MM.1S (cell line): ENCODE results near the gene ATP13A3.

Experiments
- CTCF ChIP-seq: fragments of 300-600 bp; sonication (generic); IDR thresholded peaks from 2 replicates; pipeline ENCODE4 v1.5.1; 2016; ENCODE audit warnings: antibody characterized with exemption, low read length, mixed read lengths
- EZH2 ChIP-seq: fragments of 300-600 bp; sonication (generic); optimal IDR thresholded peaks from 2 replicates; pipeline ENCODE3; 2017; ENCODE audit warnings: low read depth, mild to moderate bottlenecking, antibody characterized with exemption, low read length, mixed read lengths

- TF ChIP-seq EZH2 (no peak), CTCF (no peak)
Observed at GRCh38 chr3:194401346-194401745, 85.5 kb downstream of the ATP13A3 start.
